ENCODE results near the gene USP32. TPM values are rescaled to one million over a fixed set of nuclear protein-coding genes. Genes with fewer than 3 reads are reported as not detected.

The USP32 gene
- total RNA-seq, 2 donors from 2014 or later = 54.1 to 74.3 TPM

GRCh38 chr17:60151355-60151754 lies 240.6 kb downstream of the USP32 start:
- TF ChIP-seq, protein P1, sequence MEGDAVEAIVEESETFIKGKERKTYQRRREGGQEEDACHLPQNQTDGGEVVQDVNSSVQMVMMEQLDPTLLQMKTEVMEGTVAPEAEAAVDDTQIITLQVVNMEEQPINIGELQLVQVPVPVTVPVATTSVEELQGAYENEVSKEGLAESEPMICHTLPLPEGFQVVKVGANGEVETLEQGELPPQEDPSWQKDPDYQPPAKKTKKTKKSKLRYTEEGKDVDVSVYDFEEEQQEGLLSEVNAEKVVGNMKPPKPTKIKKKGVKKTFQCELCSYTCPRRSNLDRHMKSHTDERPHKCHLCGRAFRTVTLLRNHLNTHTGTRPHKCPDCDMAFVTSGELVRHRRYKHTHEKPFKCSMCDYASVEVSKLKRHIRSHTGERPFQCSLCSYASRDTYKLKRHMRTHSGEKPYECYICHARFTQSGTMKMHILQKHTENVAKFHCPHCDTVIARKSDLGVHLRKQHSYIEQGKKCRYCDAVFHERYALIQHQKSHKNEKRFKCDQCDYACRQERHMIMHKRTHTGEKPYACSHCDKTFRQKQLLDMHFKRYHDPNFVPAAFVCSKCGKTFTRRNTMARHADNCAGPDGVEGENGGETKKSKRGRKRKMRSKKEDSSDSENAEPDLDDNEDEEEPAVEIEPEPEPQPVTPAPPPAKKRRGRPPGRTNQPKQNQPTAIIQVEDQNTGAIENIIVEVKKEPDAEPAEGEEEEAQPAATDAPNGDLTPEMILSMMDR (conservative IDR thresholded peaks at IDR 0.05) = no peak
- H3K4me1 ChIP-seq (ENCODE audit: control insufficient read depth, insufficient read depth, low read length) = peaks cover 4% of the 10 kb centered on the region
- peak; percentile 59 for DNase-seq
- peaks cover 65% of the 10 kb centered on the region for H3K27me3 ChIP-seq (ENCODE audit: control insufficient read depth, insufficient read depth, low read length, poor library complexity, severe bottlenecking)
- H3K4me3 ChIP-seq (ENCODE audit: low read length) = no peak overlapping the region
- H3K27me3 Mint-ChIP-seq (ENCODE audit: insufficient read depth) = peaks cover 82% of the 10 kb centered on the region
- H3K36me3 Mint-ChIP-seq (ENCODE audit: low read depth) = no peaks in the 10 kb centered on the region
- no peak overlapping the region for H3K27ac Mint-ChIP-seq
- peaks cover 21% of the 10 kb centered on the region for H3K4me1 Mint-ChIP-seq
- no peaks in the 10 kb centered on the region for H3K36me3 ChIP-seq (ENCODE audit: control insufficient read depth, insufficient read depth, low read length)
- WGBS, 2 experiments (ENCODE audit: insufficient coverage in 1 of 2, insufficient read length in 1 of 2) = 20 to 38% methylated on average over 1 to 5 of the region's 5 CpGs
- no peak overlapping the region for H3K27ac ChIP-seq (ENCODE audit: low read depth, low read length)
- no peak overlapping the region for H3K9ac ChIP-seq (ENCODE audit: extremely low read depth, low read length, poor library complexity, severe bottlenecking)
- H3K9me3 ChIP-seq (ENCODE audit: control insufficient read depth, low read length) = no peaks in the 10 kb centered on the region
- peaks cover 1% of the 10 kb centered on the region for H3K9me3 Mint-ChIP-seq
- no peak overlapping the region for H3K4me3 Mint-ChIP-seq

DNA sequence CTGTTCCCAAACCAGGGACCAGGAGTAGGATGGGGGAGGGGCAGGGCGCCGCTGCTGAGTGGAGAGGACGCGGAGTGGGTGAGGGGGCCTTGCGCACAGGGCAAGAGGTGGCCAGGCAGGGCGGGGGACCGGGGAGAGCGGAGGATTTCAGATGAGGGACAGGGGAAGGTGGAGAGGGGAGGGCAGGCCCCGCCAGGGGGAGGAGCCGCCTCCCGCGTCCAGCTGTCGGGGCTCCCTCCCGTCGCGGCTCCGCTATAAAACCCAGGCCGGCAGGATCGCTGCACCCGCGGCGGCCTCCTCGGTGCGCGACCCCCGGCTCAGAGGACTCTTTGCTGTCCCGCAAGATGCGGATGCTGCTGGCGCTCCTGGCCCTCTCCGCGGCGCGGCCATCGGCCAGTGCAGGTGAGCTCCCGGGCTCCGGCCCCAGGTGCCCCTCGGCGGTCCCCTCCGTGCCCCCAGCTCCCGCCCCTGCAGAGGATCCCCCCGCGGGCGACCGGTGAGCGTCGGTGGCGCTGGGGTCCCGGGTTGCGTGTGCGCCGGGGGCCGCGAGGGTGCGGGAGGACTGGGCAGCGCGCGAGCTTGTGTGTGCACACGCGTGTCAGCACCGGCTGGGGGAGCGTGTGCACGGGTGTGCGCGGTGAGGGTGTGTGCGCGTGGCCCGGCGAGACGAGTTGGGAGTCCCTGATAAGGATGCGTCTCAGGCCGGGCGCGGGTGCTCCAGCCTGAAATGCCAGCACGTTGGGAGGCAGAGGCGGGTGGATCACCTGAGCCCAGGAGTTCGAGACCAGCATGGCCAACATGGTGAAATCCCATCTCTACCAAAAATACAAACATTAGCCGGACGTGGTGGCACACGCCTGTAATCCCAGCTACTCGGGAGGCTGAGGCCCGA lies 242.0 kb downstream of the USP32 start, which contains the start of gene CA4:
TSS of gene CA4 (plus strand) at position 283 of the 892 bp plus-strand sequence. CDS start at position 345, 62 bp downstream.
- Histone ChIP-seq H3K36me3 (ENCODE audit: control insufficient read depth, insufficient read depth, low read length) (no peaks in the 10 kb centered on the region), H3K27ac (ENCODE audit: low read depth, low read length) (no peak within 1 kb of the TSS), H3K4me3 (ENCODE audit: low read length) (no peak within 1 kb of the TSS), H3K9ac (ENCODE audit: extremely low read depth, low read length, poor library complexity, severe bottlenecking) (no peak within 1 kb of the TSS), H3K4me1 (ENCODE audit: control insufficient read depth, insufficient read depth, low read length) (peaks cover 4% of the 10 kb centered on the region), H3K27me3 (ENCODE audit: control insufficient read depth, insufficient read depth, low read length, poor library complexity, severe bottlenecking) (peaks cover 68% of the 10 kb centered on the region), H3K9me3 (ENCODE audit: control insufficient read depth, low read length) (no peaks in the 10 kb centered on the region)
- WGBS, 2 experiments (ENCODE audit: insufficient coverage in 1 of 2, insufficient read length in 1 of 2) = 7 to 11% methylated on average over 39 to 81 of the region's 81 CpGs
- peak within 1 kb of the TSS; percentile 47 for H3K4me3 Mint-ChIP-seq
- H3K9me3 Mint-ChIP-seq = peaks cover 1% of the 10 kb centered on the region
- H3K27ac Mint-ChIP-seq = no peak within 1 kb of the TSS
- H3K27me3 Mint-ChIP-seq (ENCODE audit: insufficient read depth) = peaks cover 86% of the 10 kb centered on the region
- peaks cover 31% of the 10 kb centered on the region for H3K4me1 Mint-ChIP-seq
- DNase-seq = peak; percentile 81
- no peaks in the 10 kb centered on the region for H3K36me3 Mint-ChIP-seq (ENCODE audit: low read depth)
- TF ChIP-seq, protein P1 (conservative IDR thresholded peaks at IDR 0.05) = no peak

GRCh38 chr17:60148373-60148772 lies 243.6 kb downstream of the USP32 start:
- H3K36me3 ChIP-seq (ENCODE audit: control insufficient read depth, insufficient read depth, low read length) = no peaks in the 10 kb centered on the region
- no peak overlapping the region for H3K9ac ChIP-seq (ENCODE audit: extremely low read depth, low read length, poor library complexity, severe bottlenecking)
- no peaks in the 10 kb centered on the region for H3K36me3 Mint-ChIP-seq (ENCODE audit: low read depth)
- no peaks in the 10 kb centered on the region for H3K9me3 ChIP-seq (ENCODE audit: control insufficient read depth, low read length)
- H3K27ac Mint-ChIP-seq = no peak overlapping the region
- H3K4me3 Mint-ChIP-seq = no peak overlapping the region
- peaks cover 84% of the 10 kb centered on the region for H3K27me3 ChIP-seq (ENCODE audit: control insufficient read depth, insufficient read depth, low read length, poor library complexity, severe bottlenecking)
- no peak for DNase-seq
- WGBS, 2 experiments (ENCODE audit: insufficient coverage in 1 of 2, insufficient read length in 1 of 2) = 37 to 60% methylated on average over 2 of the region's 2 CpGs
- no peak overlapping the region for H3K4me3 ChIP-seq (ENCODE audit: low read length)
- H3K27ac ChIP-seq (ENCODE audit: low read depth, low read length) = no peak overlapping the region
- TF ChIP-seq, protein P1 (conservative IDR thresholded peaks at IDR 0.05) = no peak
- peaks cover 1% of the 10 kb centered on the region for H3K9me3 Mint-ChIP-seq
- peaks cover 34% of the 10 kb centered on the region for H3K4me1 Mint-ChIP-seq
- H3K4me1 ChIP-seq (ENCODE audit: control insufficient read depth, insufficient read depth, low read length) = no peaks in the 10 kb centered on the region
- H3K27me3 Mint-ChIP-seq (ENCODE audit: insufficient read depth) = peaks cover 93% of the 10 kb centered on the region

Measured in endodermal cell (in vitro differentiated cells).